Measurements from ENCODE around the gene OR1J2. TPM values are rescaled to one million over a fixed set of nuclear protein-coding genes. Genes with fewer than 3 reads are reported as not detected.
"Not testable (repeated sequence)": the region's sequence is repeated elsewhere in the genome, so short reads cannot be mapped to it uniquely, and the experiment has no call there.

OR1J2 gene
- polyA plus RNA-seq, 6 donors from 2014 or later: not detected

DNA sequence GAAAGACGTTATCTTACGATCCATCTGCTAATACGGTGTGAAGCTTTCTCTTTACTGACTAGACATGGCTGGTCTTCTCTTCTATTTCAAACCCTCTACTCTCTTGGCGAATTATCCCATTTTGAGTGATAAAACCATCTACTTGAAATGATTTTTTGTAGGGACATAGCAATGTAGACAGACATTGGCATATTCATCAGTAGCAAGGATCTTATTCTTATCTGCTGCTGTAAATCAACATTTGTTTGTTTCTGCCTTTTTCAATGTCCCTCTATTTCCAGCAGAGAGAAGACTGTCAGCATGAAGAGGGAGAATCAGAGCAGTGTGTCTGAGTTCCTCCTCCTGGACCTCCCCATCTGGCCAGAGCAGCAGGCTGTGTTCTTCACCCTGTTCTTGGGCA is 8.2 kb downstream of the OR1J2 start, which contains the start of gene OR1J4:
OR1J4 (plus strand) TSS at position 301 of the 400 bp plus-strand sequence; CDS start at position 301, 0 bp downstream.
- no peaks in the 10 kb centered on the region for H3K36me3 Mint-ChIP-seq
- H3K4me3 Mint-ChIP-seq: no peak within 1 kb of the TSS
- no peaks in the 10 kb centered on the region for H3K9me3 Mint-ChIP-seq
- ATAC-seq (ENCODE audit: low read depth in 2 of 2): no peak
- no peak within 1 kb of the TSS for H3K27ac Mint-ChIP-seq
- H3K27me3 Mint-ChIP-seq: peaks cover 13 to 38% (median 26%) of the 10 kb centered on the region in 3 donors
- no peak for DNase-seq
- no peaks in the 10 kb centered on the region for H3K4me1 Mint-ChIP-seq

DNA sequence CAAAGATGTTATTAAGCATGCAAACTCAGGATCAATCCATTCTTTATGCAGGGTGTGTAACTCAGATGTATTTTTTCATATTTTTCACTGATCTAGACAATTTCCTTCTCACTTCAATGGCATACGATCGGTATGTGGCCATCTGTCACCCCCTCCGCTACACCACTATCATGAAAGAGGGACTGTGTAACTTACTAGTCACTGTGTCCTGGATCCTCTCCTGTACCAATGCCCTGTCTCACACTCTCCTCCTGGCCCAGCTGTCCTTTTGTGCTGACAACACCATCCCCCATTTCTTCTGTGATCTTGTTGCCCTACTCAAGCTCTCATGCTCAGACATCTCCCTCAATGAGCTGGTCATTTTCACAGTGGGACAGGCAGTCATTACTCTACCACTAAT is 8.8 kb downstream of the OR1J2 start:
- no peaks in the 10 kb centered on the region for H3K9me3 Mint-ChIP-seq
- H3K27ac Mint-ChIP-seq: no peak overlapping the region
- H3K4me3 Mint-ChIP-seq: no peak overlapping the region
- DNase-seq (no peak), ATAC-seq (ENCODE audit: low read depth in 2 of 2) (no peak)
- H3K4me1 Mint-ChIP-seq: no peaks in the 10 kb centered on the region
- H3K27me3 Mint-ChIP-seq: peaks cover 13 to 39% (median 29%) of the 10 kb centered on the region in 3 donors
- H3K36me3 Mint-ChIP-seq: no peaks in the 10 kb centered on the region

DNA sequence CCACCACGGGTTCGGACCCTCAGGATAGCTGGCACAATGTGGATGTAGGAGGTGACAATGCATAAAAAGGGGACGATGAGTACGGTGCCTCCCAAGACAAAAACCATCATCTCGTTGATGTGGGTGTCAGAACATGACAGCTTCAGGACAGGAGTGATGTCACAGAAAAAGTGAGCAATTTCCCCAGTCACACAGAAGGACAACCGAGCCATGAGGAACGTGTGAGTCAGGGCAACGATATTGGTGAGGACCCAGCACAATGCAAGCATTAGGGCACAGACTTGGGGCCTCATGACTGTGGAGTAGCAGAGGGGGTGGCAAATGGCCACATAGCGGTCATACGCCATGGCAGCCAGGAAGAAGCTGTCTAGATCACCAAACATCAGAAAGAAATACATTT is 16.0 kb downstream of the OR1J2 start:
- no peak for DNase-seq
- no peak overlapping the region for H3K4me3 Mint-ChIP-seq
- H3K27me3 Mint-ChIP-seq: peaks cover 22 to 51% (median 50%) of the 10 kb centered on the region in 3 donors
- no peaks in the 10 kb centered on the region for H3K9me3 Mint-ChIP-seq
- H3K4me1 Mint-ChIP-seq: no peaks in the 10 kb centered on the region
- no peak for ATAC-seq (ENCODE audit: low read depth in 2 of 2)
- H3K27ac Mint-ChIP-seq: no peak overlapping the region
- no peaks in the 10 kb centered on the region for H3K36me3 Mint-ChIP-seq

DNA sequence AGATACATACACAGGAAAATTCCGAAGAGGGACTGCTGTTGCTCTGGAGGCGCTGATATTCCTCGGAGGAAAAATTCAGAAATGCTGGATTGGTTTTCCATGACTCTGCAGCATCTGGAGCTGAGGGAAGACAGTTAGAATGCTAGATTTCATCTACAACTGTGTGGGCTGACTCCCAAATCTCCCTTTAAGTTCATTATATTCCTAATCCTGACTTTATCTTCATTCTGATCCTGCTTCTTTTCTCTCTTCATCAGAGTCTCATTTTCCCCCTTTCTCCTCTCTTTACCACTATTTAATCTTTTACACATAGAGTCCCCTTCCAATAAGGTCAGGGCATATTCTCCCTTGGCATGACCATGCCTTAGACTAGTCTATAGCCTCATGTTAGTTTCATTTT is 16.6 kb downstream of the OR1J2 start, which contains the start of gene OR1N1:
OR1N1 (minus strand) TSS at position 101 of the 400 bp plus-strand sequence; CDS start at position 101, 0 bp downstream.
- no peaks in the 10 kb centered on the region for H3K36me3 Mint-ChIP-seq
- no peak within 1 kb of the TSS for H3K27ac Mint-ChIP-seq
- no peaks in the 10 kb centered on the region for H3K4me1 Mint-ChIP-seq
- no peak for DNase-seq
- H3K27me3 Mint-ChIP-seq: peaks cover 23 to 51% (median 50%) of the 10 kb centered on the region in 3 donors
- ATAC-seq (ENCODE audit: low read depth in 2 of 2): no peak
- H3K9me3 Mint-ChIP-seq: no peaks in the 10 kb centered on the region
- no peak within 1 kb of the TSS for H3K4me3 Mint-ChIP-seq

DNA sequence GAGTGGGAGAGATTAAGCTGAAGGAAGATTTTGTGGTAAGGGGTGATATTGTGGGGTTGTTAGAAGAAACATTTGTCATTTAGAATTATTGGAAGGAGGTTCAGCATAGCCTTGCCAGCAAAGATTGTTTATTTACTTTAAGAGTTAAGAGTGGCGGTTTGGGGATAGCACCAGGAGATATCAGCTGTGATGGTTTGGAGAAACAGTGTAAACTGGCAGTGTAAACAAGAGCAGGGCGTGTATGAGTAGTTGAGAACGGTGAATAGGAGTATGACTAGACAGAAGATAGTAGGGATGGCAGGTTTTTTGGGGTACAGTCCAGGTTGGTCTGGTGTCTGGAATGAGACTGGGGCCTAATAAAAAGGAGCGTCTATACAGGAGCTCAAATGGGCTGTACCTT is 20.6 kb downstream of the OR1J2 start:
- not testable (repeated sequence) for H3K4me3 Mint-ChIP-seq; H3K27ac Mint-ChIP-seq; H3K9me3 Mint-ChIP-seq; ATAC-seq (ENCODE audit: low read depth in 2 of 2); H3K36me3 Mint-ChIP-seq; DNase-seq; H3K4me1 Mint-ChIP-seq
- peaks cover 28 to 55% (median 40%) of the 10 kb centered on the region in 3 donors for H3K27me3 Mint-ChIP-seq

DNA sequence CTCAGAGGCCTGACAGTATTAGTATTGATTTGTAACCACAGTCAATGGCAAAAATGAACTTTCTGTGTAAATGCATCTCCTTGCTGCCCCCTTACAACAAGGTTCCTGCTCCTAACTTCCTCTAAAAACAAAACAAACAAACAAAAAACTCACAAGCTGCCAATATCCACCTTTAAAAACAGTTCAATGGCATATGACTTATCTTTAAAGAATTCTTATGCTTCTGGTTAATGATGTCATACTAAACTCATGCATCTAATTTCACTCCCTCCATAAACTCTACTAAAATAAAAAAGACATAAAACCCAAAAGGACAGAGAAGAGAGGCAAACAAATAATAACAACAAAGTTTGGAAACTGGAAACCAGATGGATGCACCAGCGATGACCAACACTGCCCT is 25.5 kb downstream of the OR1J2 start:
- DNase-seq: no peak
- Mint-ChIP-seq H3K27me3 (peaks cover 0 to 28% (median 27%) of the 10 kb centered on the region in 3 donors), H3K27ac (no peak overlapping the region), H3K36me3 (peaks cover 0 to 6% of the 10 kb centered on the region in 2 donors), H3K4me1 (no peaks in the 10 kb centered on the region), H3K4me3 (no peak overlapping the region), H3K9me3 (peaks cover 0 to 8% (median 3%) of the 10 kb centered on the region in 7 donors)
- ATAC-seq (ENCODE audit: low read depth in 2 of 2): no peak

DNA sequence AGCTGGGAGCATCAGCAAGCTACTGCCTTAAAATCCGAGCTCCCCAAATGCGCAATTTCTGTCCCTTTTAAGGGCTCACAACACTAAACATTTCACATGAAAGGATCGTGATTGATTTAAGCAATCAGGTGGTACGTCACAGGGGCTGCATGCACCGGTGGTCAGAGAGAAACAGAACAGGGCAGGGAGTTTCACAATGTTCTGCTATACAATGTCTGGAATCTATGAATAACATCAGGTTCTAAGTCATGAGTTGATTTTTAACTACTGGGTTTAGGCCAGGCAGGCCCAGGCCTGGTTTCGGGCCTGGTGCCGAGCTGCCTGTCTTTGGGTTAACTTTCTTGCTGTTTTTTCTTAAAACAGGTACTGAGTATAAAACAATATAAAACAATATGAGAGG is 26.5 kb downstream of the OR1J2 start:
- ATAC-seq (ENCODE audit: low read depth in 2 of 2); DNase-seq; H3K36me3 Mint-ChIP-seq; H3K4me3 Mint-ChIP-seq; H3K4me1 Mint-ChIP-seq; H3K9me3 Mint-ChIP-seq; H3K27ac Mint-ChIP-seq: not testable (repeated sequence)
- H3K27me3 Mint-ChIP-seq: peaks cover 4 to 34% (median 32%) of the 10 kb centered on the region in 3 donors

DNA sequence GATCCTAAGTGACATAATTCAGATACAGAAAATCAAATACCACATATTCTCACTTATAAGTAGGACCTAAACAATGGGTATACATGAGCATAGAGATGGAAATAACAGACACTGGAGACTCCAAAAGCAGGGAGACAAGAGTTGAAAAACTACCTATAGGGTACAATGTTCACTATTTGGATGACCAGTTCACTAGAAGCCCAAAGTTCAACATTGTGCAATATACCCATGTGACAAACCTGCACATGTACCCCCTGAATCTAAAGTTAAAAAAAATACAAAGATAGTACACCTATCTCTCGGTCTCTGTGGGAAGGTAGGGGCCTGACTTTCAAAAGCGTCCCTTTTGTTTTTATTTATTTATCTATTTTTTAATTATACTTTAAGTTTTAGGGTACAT is 28.2 kb downstream of the OR1J2 start:
- no peak for DNase-seq
- Mint-ChIP-seq H3K27ac (no peak overlapping the region), H3K4me1 (no peaks in the 10 kb centered on the region), H3K36me3 (peaks cover 0 to 6% of the 10 kb centered on the region in 2 donors), H3K27me3 (peaks cover 11 to 27% (median 22%) of the 10 kb centered on the region in 3 donors), H3K4me3 (no peak overlapping the region), H3K9me3 (peaks cover 0 to 8% (median 3%) of the 10 kb centered on the region in 7 donors)
- no peak for ATAC-seq (ENCODE audit: low read depth in 2 of 2)

DNA sequence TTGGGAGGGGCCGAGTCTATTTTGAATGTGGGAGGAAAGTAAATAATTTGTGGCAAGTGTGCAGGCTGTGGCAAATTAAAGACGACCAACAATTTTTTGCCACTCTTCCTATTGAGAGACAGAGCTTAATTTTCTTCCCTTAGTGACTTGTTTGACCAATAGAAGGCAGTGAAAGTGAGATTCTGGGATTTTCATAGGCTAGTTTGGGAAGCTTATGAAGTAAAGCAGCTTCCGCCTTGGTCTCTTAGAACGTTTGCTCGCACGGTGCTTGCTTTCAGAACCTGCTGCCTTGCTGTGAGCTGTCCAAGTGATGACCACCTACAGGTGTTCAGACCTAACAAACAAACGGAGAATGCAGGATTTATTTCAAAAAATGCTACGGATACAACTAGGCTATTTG is 35.6 kb downstream of the OR1J2 start:
- H3K4me3 Mint-ChIP-seq: no peak overlapping the region
- peaks cover 0 to 8% (median 0%) of the 10 kb centered on the region in 7 donors for H3K9me3 Mint-ChIP-seq
- DNase-seq: no peak
- ATAC-seq (ENCODE audit: low read depth in 2 of 2): no peak
- peak overlapping the region in 1 of 6 donors; percentile 11 for H3K27ac Mint-ChIP-seq
- no peaks in the 10 kb centered on the region for H3K36me3 Mint-ChIP-seq
- H3K4me1 Mint-ChIP-seq: no peaks in the 10 kb centered on the region
- peaks cover 29 to 51% (median 49%) of the 10 kb centered on the region in 3 donors for H3K27me3 Mint-ChIP-seq

DNA sequence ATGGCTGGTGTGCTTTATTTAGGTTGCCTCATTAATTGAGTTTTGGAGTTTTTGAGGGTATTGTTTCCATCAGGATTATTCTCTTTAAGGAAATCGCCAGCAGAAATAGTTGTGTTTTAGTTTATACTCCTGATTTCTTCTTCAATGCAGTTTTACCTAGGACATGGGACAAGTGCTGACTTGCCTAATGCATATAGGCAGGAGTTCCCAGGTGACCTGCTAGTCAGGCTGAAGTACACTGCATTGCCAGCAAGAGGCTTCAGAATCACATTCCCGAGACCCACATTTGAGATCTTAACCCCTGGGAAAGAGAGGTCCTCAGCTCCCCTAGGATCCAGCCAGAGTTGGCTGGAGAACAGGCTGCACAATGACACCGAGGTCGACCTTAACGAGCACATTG is 40.8 kb downstream of the OR1J2 start:
- peaks cover 26 to 58% (median 41%) of the 10 kb centered on the region in 3 donors for H3K27me3 Mint-ChIP-seq
- ATAC-seq (ENCODE audit: low read depth in 2 of 2) (no peak), DNase-seq (no peak)
- H3K4me3 Mint-ChIP-seq: no peak overlapping the region
- no peaks in the 10 kb centered on the region for H3K4me1 Mint-ChIP-seq
- no peaks in the 10 kb centered on the region for H3K36me3 Mint-ChIP-seq
- H3K9me3 Mint-ChIP-seq: peaks cover 0 to 10% (median 0%) of the 10 kb centered on the region in 7 donors
- H3K27ac Mint-ChIP-seq: no peak overlapping the region

DNA sequence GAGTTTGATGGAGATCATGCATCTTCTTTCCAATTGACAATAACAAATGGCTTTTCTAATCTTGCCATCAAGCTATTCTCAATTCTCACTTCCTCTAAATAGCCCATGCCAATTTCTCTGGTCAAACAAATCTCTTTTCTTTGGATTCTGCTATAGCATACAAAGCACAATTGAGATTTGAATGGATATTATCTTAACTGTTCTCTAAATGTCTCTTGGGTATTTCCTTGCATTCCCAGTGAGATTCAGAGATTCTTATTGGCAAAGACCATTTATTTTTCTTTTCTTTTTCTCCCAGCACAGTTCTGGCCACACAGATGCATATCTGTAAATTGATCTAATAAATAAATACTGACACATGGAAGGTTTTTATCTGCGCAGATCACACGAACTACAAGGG is 42.2 kb downstream of the OR1J2 start, which contains the start of gene OR1N2:
OR1N2 (plus strand) TSS at position 301 of the 400 bp plus-strand sequence. CDS start 100 bp downstream, outside the sequence.
- DNase-seq (no peak), ATAC-seq (ENCODE audit: low read depth in 2 of 2) (no peak)
- Mint-ChIP-seq H3K27ac (peak within 1 kb of the TSS in 1 of 6 donors; percentile 55), H3K36me3 (no peaks in the 10 kb centered on the region), H3K4me1 (no peaks in the 10 kb centered on the region), H3K9me3 (peaks cover 0 to 10% (median 0%) of the 10 kb centered on the region in 7 donors), H3K4me3 (no peak within 1 kb of the TSS), H3K27me3 (peaks cover 20 to 51% (median 34%) of the 10 kb centered on the region in 3 donors)

Other genes with a start within 250 kb of the OR1J2 start
- gene RBM18, start 246.0 kb upstream of the OR1J2 start, polyA plus RNA-seq (ENCODE audit: low read depth in 6 of 6): 10 to 100 TPM; 16.4 to 30.3 (median 21.6) TPM
- 10 to 100 TPM; 11.8 to 25.4 (median 19.9) TPM for gene MRRF, start 245.9 kb upstream of the OR1J2 start, polyA plus RNA-seq (ENCODE audit: low read depth in 6 of 6)
- gene PTGS1, start 139.8 kb upstream of the OR1J2 start, polyA plus RNA-seq (ENCODE audit: low read depth in 6 of 6): 10 to 100 TPM; 18.2 to 37.6 (median 24.7) TPM
- not detected for gene OR1J1, start 32.9 kb upstream of the OR1J2 start, polyA plus RNA-seq (ENCODE audit: low read depth in 6 of 6)
- not detected for gene OR1J4, start 8.3 kb downstream of the OR1J2 start, polyA plus RNA-seq (ENCODE audit: low read depth in 6 of 6)
- not detected for gene OR1N1, start 16.5 kb downstream of the OR1J2 start, polyA plus RNA-seq (ENCODE audit: low read depth in 6 of 6)
- gene OR1N2, start 42.3 kb downstream of the OR1J2 start, polyA plus RNA-seq (ENCODE audit: low read depth in 6 of 6): not detected
- gene OR1L8, start 72.6 kb downstream of the OR1J2 start, polyA plus RNA-seq (ENCODE audit: low read depth in 6 of 6): not detected
- gene OR1Q1, start 103.9 kb downstream of the OR1J2 start, polyA plus RNA-seq (ENCODE audit: low read depth in 6 of 6): not detected
- not detected for gene OR1B1, start 146.8 kb downstream of the OR1J2 start, polyA plus RNA-seq (ENCODE audit: low read depth in 6 of 6)
- not detected for gene OR1L1, start 150.9 kb downstream of the OR1J2 start, polyA plus RNA-seq (ENCODE audit: low read depth in 6 of 6)
- not detected for gene OR1L3, start 164.3 kb downstream of the OR1J2 start, polyA plus RNA-seq (ENCODE audit: low read depth in 6 of 6)
- gene OR1L4, start 213.2 kb downstream of the OR1J2 start, polyA plus RNA-seq (ENCODE audit: low read depth in 6 of 6): not detected
- not detected for gene OR1L6, start 231.5 kb downstream of the OR1J2 start, polyA plus RNA-seq (ENCODE audit: low read depth in 6 of 6)

All from naive B cell (primary cell).